Stimulated activated CD4-positive, alpha-beta T cell treated with anti-CD3 and anti-CD28 coated beads, Interleukin-15, amount 100 ng/mL, for 24 hours (primary cell): ENCODE data around the gene GTPBP2.
"Not testable (repeated sequence)": the region's sequence is repeated elsewhere in the genome, so short reads cannot be mapped to it uniquely, and the experiment has no call there.

Source experiments
- DNase-seq: peaks from one replicate; pipeline ENCODE4 v3.0.0-alpha.2; 2020

The GTPBP2 gene

GRCh38 chr6:43623880-43624785 is 4.9 kb downstream of the GTPBP2 start:
- DNase-seq = no peak

DNA sequence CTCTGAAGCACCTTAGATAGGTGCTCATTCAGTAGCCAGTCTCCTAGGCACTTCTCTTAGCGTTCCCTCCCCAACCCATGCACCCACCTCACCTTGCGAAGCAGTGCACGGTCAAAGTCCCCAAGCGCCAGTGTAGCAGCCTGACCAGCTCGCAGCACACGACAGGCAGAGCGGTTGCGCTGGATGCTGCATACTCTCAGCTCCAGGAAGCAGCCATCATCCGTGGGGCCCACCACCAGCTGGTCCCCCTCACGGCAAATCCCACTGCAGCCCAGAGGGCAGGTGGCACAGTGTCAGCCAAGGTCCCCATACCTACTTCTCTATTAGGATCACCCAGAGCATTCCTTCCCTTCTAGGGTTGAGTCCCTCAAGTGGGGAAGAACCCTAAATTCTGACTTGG is 6.5 kb downstream of the GTPBP2 start:
- DNase-seq = no peak

- DNase-seq = no peak
Measured at GRCh38 chr6:43621836-43622180, 7.3 kb downstream of the GTPBP2 start.

DNA sequence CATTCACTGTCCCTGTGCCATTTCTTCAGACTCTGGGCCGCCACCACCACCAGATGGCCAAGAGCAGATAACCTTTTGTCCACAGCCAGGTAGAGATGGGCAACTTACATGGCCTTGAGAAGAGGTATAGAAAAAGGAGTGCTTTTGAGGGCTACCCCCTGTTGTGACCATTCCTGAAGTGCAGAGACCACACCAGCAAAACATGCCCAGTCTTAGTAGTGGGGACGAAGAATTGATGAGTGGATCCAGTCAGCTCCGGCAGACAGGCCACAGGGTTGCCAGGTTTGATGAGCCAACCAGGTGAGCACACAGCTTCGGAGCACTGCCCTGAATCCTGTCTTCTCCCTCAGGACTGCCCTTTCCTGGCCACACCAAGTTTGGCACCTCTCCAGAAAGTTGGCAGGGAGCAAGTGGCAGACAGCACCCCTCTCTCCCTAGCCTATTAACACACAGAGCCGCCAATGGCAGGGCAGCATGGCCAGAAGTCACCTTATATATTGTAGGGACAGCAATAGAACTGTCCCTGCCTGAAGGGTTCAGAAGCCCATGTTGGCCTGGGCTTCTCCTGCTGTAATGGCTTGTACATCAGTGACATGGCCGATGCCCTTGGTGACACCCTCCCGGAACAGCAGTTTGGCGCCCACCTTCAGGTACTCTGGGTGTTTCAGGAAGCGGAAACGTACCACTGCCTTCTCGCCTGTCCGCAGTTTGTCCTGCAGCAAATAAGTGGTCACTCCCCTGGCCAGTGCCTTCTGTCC is 7.8 kb downstream of the GTPBP2 start:
- DNase-seq = no peak

- DNase-seq = no peak
Measured at GRCh38 chr6:43616725-43617472, 12.2 kb downstream of the GTPBP2 start.

DNA sequence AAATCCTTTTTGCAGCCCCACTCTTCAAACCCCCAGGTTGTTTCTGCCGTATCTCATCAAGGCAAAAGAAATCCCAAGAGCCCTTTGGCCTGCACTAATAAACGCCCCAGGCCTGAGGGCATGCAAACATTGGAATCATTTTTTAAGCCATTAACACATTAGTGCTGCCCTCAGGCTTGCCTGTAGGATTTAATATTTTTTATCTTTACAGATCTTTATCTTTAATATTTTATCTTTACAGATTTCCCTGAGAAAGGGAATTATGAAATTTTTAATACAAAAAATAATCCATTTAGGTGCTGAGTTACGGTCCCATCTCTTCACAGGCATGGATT is 14.7 kb downstream of the GTPBP2 start:
- DNase-seq = no peak

- DNase-seq = no peak
Measured at GRCh38 chr6:43613721-43614395, 15.2 kb downstream of the GTPBP2 start.

DNA sequence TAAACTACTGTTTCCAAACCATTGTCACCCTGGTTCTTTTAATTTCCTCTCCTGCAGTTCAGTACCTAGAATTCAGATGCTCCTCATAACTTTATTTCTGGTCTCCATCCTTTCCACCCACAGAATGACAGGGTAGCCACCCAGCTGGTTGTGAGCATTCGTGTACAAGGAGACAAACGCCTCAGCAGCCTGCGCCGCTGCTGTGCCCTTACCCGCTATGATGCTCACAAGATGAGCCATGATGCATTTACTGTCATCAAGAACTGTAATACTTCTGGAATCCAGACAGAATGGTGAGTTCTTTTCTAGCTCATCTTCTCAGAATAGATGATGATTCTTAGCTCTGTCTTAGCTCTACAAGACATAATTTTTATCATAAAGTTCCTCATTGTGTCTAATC is 18.6 kb downstream of the GTPBP2 start:
- no peak for DNase-seq

- no peak for DNase-seq
Measured at GRCh38 chr6:43609402-43609801, 19.7 kb downstream of the GTPBP2 start.

DNA sequence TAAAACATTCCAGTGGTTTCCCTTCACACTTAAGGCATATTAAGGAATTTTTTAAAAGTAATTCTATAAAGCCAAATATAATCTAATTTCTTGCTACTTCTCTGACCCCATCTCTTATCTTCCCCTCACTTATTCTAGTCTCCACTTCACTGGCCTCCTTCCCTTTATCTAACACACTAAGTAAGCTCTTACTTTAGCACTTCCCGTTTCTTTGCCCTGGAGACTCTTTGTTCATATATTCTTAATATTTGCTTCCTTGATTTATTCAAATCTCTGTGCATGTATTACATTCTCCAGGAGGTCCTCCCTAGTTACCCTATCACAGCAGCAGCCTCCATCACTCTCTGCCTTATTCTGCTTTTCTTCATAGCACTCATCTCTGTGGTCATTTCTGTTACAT is 20.3 kb downstream of the GTPBP2 start:
- DNase-seq = no peak

- peak; percentile 71 for DNase-seq
Measured at GRCh38 chr6:43608310-43608763, 20.7 kb downstream of the GTPBP2 start.

- DNase-seq = no peak
Measured at GRCh38 chr6:43606019-43606418, 23.0 kb downstream of the GTPBP2 start.

GRCh38 chr6:43604174-43604573 is 24.9 kb downstream of the GTPBP2 start:
- no peak for DNase-seq

GRCh38 chr6:43600595-43600994 is 28.5 kb downstream of the GTPBP2 start:
- DNase-seq = no peak

DNA sequence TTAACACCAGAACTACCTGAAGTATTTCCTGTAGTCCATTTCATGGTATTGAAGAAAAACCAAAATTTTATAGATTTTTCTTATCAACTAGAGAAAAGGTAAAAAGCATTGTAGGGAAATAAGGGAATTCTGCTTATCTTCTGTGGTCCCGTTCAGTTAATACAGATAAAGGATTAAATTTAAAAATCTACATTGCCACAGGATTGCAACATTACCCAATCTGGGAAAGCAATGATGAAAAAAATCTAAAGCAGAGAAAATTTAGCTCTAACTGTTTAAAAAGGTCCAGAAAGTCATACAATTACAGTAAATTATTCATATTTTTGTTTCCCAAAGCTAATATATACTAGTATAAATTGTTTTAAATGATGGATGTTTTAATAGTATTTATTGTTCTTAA is 35.1 kb downstream of the GTPBP2 start:
- DNase-seq = no peak

DNA sequence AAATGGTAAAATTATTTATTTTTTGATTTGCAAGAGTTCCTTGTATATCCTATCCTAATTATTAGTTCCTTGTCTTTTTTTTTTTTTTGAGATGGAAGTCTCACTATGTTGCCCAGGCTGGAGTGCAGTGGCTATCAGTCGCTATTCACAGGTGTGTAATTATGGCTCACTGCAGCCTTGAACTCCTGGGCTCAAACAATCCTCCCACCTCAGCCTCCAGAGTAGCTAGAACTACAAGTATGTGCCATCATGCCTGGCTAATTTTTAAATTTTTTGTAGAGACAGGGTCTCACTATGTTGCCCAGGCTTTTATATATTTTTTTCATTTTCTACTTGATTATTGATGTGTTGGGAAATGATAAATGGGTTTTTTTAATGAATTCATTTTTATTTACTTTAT is 39.5 kb downstream of the GTPBP2 start:
- DNase-seq = not testable (repeated sequence)

DNA sequence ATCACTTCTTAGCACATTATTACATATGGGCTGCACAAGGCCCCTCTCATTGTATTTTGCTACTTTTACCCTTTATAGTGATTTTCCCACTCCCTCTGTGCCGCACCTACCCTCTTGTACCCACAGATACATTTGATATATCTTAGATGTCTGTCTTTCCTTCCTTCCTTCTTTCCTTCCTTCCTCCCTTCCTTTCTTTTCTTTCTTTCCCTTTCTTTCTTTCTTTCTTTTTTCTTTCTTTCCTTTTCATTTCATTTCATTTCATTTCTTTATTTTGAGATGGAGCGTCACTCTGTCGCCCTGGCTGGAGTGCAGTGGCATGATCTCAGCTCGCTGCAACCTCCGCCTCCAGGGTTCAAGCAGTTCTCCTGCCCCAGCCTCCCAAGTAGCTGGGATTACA is 40.9 kb downstream of the GTPBP2 start:
- DNase-seq = no peak

DNA sequence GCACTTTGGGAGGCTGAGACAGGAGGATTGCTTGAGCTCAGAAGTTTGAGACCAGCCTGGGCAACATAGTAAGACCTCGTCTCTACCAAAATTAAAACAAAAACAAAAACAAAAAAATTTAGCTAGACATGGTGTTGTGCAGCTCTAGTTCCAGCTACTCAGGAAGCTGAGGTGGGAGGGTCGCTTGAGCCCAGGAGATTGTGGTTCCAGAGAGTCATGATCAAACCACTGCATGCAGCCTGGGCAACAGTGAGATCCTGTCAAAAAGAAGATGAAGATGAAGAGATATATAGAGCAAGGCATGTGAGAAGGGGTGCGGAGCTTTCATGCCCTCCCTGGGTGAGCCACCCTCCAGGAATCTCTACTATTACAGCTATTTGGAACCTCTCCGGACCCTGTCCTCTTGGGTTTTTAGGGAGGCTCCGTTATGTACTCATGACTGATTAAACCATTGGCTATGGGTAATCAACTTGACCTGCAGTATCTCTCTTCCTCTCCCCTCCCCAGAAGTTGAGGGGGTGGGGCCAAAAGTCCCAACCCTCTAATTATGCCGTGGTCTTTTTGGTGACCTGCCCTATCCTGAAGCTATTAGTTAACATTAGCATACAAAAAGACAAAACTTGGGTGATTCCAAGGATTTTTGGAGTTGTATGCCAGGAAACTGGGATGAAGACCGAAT is 44.0 kb downstream of the GTPBP2 start:
- no peak for DNase-seq

DNA sequence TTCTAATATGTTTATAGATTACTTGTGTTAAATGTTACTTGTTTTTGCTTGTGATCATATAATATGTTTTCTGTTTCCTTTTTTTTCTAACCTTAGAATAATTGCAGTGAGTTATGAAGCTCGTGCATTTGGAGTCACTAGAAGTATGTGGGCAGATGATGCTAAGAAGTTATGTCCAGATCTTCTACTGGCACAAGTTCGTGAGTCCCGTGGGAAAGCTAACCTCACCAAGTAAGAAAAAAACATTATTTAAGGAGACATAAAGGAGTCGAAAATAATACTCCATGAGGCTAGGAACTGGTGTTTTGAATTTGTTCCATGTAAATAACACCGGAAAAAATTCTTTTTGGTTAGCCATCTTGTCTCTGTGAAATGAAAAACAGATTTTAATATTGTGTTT is 46.2 kb downstream of the GTPBP2 start:
- no peak for DNase-seq

DNA sequence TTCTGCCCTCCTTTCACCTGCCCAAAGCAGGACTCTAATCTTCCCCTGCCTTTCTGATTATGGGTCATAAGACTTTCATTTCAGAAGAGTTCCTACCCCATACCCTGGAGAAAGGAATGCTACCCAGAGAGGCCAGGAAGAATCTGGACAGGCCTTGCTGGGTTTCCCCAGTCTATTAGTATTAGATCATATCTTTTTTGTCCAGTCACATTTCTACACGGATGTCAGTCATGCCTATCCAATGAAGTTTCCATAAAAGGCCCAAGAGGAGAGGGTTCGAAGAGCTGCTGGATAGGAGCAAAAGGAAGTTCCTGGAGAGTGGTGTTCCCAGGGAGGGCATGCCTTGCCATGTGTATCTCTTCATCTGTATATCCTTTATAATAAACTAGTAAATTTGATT is 49.9 kb downstream of the GTPBP2 start:
- DNase-seq = no peak

- DNase-seq = no peak
Measured at GRCh38 chr6:43578748-43579147, 50.3 kb downstream of the GTPBP2 start.

DNA sequence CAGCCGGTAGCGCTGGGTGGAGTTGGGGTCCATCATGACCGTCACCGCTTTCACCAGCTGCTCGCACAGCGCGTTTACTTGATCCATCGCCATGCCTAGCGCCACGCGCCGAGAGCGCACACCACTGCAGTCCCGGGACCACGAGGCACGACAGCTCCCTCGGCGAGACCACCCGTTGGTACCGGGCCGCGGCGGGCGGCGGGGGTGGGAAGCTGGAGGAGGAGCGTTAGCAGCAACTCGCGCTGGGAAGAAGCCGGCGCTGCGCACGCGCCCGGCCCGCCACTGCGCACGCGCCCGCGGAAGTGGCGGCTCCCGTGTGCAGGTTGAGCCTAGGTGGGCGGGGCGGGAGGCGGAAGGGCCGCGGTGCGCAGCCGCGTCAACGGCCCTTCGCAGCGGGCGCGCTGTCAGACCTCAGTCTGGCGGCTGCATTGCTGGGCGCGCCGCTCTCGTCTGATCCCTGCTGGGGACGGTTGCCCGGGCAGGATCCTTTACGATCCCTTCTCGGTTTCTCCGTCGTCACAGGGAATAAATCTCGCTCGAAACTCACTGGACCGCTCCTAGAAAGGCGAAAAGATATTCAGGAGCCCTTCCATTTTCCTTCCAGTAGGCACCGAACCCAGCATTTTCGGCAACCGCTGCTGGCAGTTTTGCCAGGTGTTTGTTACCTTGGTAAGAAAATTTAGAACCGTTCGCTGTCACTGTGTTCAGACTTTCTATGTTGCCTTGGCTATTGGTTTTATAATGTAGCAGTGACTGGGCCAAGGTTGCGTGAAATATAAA is 53.1 kb downstream of the GTPBP2 start, which contains the start of the genes POLH and XPO5:
Gene POLH, plus strand, starts transcription at position 414 of the 780 bp plus-strand sequence. CDS start 6,135 bp downstream, outside the sequence.
Gene XPO5, minus strand, starts transcription at position 267 of the 780 bp plus-strand sequence. Its CDS starts 174 bp downstream, at position 93.
- peak; percentile 94 for DNase-seq
